ENCODE data around the gene CCDC30. TPM values are rescaled to one million over a fixed set of nuclear protein-coding genes. Genes with fewer than 3 reads are reported as not detected.

Gene CCDC30
- total and polyA plus RNA-seq, 9 of the 15 experiments (the other 6 are each of a cell fraction or from before 2014, with no cell fraction given), result 0.05 to 0.91 (median 0.24) TPM

GRCh38 chr1:42456010-42456753, 6.9 kb upstream of the CCDC30 start, which contains the start of the genes PPCS and ZMYND12 (continued):
- TF ChIP-seq MAFG (tag; conservative IDR thresholded peaks at IDR 0.05) (no peak), SMARCC2 (IDR thresholded peaks at IDR 0.05; ENCODE audit: low read depth) (no peak), NR2C2 (CRISPR knock-in tag; IDR thresholded peaks at IDR 0.05) (no peak), NR2C2 (tag; IDR thresholded peaks at IDR 0.05) (no peak; the same call in 1 of the 2 replicates), KLF13 (tag; IDR thresholded peaks at IDR 0.05; ENCODE audit: borderline replicate concordance, low read depth) (peak; percentile 78; the same call in 1 of the 2 replicates), MYNN (IDR thresholded peaks at IDR 0.05) (no peak), MYNN (CRISPR knock-in tag; IDR thresholded peaks at IDR 0.05) (no peak), MCM3 (IDR thresholded peaks at IDR 0.05) (no peak), USF1 (CRISPR knock-in tag; IDR thresholded peaks at IDR 0.05) (peak; percentile 49; the same call in 1 of the 2 replicates), PML (IDR thresholded peaks at IDR 0.05; ENCODE audit: low read length) (0 out of 2 replicates have a peak, but pooled peaks have one; percentile 18), ESRRB (CRISPR knock-in tag; IDR thresholded peaks at IDR 0.05; ENCODE audit: borderline replicate concordance) (no peak), MCM2 (IDR thresholded peaks at IDR 0.05; ENCODE audit: low read depth) (no peak), ZNF586 (CRISPR knock-in tag; conservative IDR thresholded peaks at IDR 0.05) (no peak), ELK3 (CRISPR knock-in tag; IDR thresholded peaks at IDR 0.05) (no peak), EWSR1 (IDR thresholded peaks at IDR 0.05; ENCODE audit: borderline replicate concordance, low read depth, partially characterized antibody) (no peak), GMEB1 (CRISPR knock-in tag; IDR thresholded peaks at IDR 0.05) (peak; percentile 81), RAD51 (IDR thresholded peaks at IDR 0.05; ENCODE audit: borderline replicate concordance, low read depth) (peak; percentile 46; the same call in 1 of the 2 replicates), ZNF436 (CRISPR knock-in tag; IDR thresholded peaks at IDR 0.05) (no peak)
- TF ChIP-seq, protein P1, sequence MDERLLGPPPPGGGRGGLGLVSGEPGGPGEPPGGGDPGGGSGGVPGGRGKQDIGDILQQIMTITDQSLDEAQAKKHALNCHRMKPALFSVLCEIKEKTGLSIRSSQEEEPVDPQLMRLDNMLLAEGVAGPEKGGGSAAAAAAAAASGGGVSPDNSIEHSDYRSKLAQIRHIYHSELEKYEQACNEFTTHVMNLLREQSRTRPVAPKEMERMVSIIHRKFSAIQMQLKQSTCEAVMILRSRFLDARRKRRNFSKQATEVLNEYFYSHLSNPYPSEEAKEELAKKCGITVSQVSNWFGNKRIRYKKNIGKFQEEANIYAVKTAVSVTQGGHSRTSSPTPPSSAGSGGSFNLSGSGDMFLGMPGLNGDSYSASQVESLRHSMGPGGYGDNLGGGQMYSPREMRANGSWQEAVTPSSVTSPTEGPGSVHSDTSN (CRISPR knock-in tag; IDR thresholded peaks at IDR 0.05; ENCODE audit: low read depth), result no peak
- TF ChIP-seq, protein P1 (tag; conservative IDR thresholded peaks at IDR 0.05; ENCODE audit: low read depth), result no peak
